K562 (cell line): Measurements from ENCODE around the gene ZNF687. TPM values are rescaled to one million over a fixed set of nuclear protein-coding genes. Genes with fewer than 3 reads are reported as not detected.

Experiments used
- ARID2 ChIP-seq: fragments of 450-650 bp; IDR thresholded peaks from 2 replicates; pipeline ENCODE4 v1.6.1; 2017; ENCODE audit warnings: antibody characterized with exemption, mild to moderate bottlenecking
- CXXC5 ChIP-seq: fragments of 250-450 bp; sonication (Bioruptor Pico); IDR thresholded peaks from 2 replicates; pipeline ENCODE4 v1.8.0; 2022; ENCODE audit warnings: inconsistent platforms, mild to moderate bottlenecking, moderate library complexity
- ETV5 ChIP-seq: sonication (generic); formaldehyde crosslinking; IDR thresholded peaks from 2 replicates; pipeline ENCODE4 v1.4.0; 2020; ENCODE audit warnings: low read depth, mild to moderate bottlenecking, missing genetic modification reagents
- HMG20A ChIP-seq: fragments of 450-650 bp; formaldehyde crosslinking; conservative IDR thresholded peaks from 2 replicates; pipeline ENCODE4 v1.4.0; 2020; ENCODE audit warnings: mild to moderate bottlenecking, mixed read lengths
- L3MBTL2 ChIP-seq: fragments of 450-650 bp; IDR thresholded peaks from 2 replicates; pipeline ENCODE4 v1.6.1; 2016; ENCODE audit warnings: mild to moderate bottlenecking, moderate library complexity
- MAFF ChIP-seq: IDR thresholded peaks from 2 replicates; pipeline ENCODE4 v1.6.1; 2012; ENCODE audit warnings: low read length, improper control_type of control experiment
- MYC ChIP-seq, 2 experiments: fragments of 250-450 bp in 1 of 2; sonication (Bioruptor Pico) in 1 of 2; IDR thresholded peaks; 2 replicates each; pipeline versions ENCODE4 v1.5.1 to v1.6.1; 2012 to 2021; ENCODE audit warnings: low read depth in 2 of 2, borderline replicate concordance in 1 of 2, improper control_type of control experiment in 1 of 2, low read length in 1 of 2, mild to moderate bottlenecking in 1 of 2, moderate library complexity in 1 of 2
- NFXL1 ChIP-seq: fragments of 450-650 bp; formaldehyde crosslinking; IDR thresholded peaks from 2 replicates; pipeline ENCODE4 v1.4.0; 2021; ENCODE audit warnings: mild to moderate bottlenecking
- NR2F6 ChIP-seq: fragments of 450-650 bp; formaldehyde crosslinking; IDR thresholded peaks from 2 replicates; pipeline ENCODE4 v1.4.0; 2020; ENCODE audit warnings: mild to moderate bottlenecking
- NR4A1 ChIP-seq, 2 experiments: fragments of 250-450 bp in 1 of 2; fragments of 450-650 bp in 1 of 2; sonication (Bioruptor Pico) in 1 of 2; IDR thresholded peaks; 2 replicates each; pipeline versions ENCODE4 v1.4.0 to v1.6.1; 2016 to 2020; ENCODE audit warnings: mild to moderate bottlenecking in 2 of 2, missing compliant biosample characterization in 1 of 2, missing genetic modification characterization in 1 of 2, moderate library complexity in 1 of 2
- TFAM ChIP-seq: fragments of 250-450 bp; sonication (Bioruptor Pico); conservative IDR thresholded peaks from 2 replicates; pipeline ENCODE4 v1.5.0; 2021; ENCODE audit warnings: mild to moderate bottlenecking, moderate library complexity
- ZBTB1 ChIP-seq: sonication (generic); formaldehyde crosslinking; IDR thresholded peaks from 2 replicates; pipeline ENCODE4 v1.8.1; 2023; ENCODE audit warnings: missing genetic modification reagents, low read depth, mild to moderate bottlenecking, borderline replicate concordance
- polyA plus RNA-seq, 8 experiments: library from polyadenylated mRNA; depleted of rRNA in 4 of 8; stranded (reverse) in 5 of 8; unstranded in 3 of 8; fragments of >200 nt; fragmentation: Nextera tagmentation in 2 of 8; fragmentation: Illumina TruSeq in 1 of 8; extraction: Ambion mirVana in 2 of 8; extraction: Trizol in 1 of 8; gene quantifications; 2 replicates each; pipeline versions ENCODE4 v1.2.1 to v1.2.3, GENCODE V29; 2011 to 2014; ENCODE audit warnings: inconsistent platforms in 1 of 8, missing spikeins in 1 of 8
- total RNA-seq, 7 experiments: library from RNA; depleted of rRNA in 6 of 7; stranded (reverse); fragments of >200 nt in 6 of 7; fragmentation: Illumina TruSeq in 2 of 7; extraction: Trizol in 2 of 7; gene quantifications; 2 replicates each; pipeline versions ENCODE4 v1.2.1 to v1.2.3, GENCODE V29; 2011 to 2021; ENCODE audit warnings: low replicate concordance in 1 of 7
- TF ChIP-seq, protein P1 (sequence below), 2 experiments: fragments of 450-650 bp in 1 of 2; sonication (generic) in 1 of 2; formaldehyde crosslinking in 1 of 2; IDR thresholded peaks; 2 replicates each; pipeline versions ENCODE4 v1.7.1 to v1.9.0; 2016 to 2022; ENCODE audit warnings: inconsistent platforms in 1 of 2, mild to moderate bottlenecking in 1 of 2, missing genetic modification reagents in 1 of 2

Gene ZNF687
- total and polyA plus RNA-seq, 9 of the 15 experiments (the other 6 are each of a cell fraction or from before 2014, with no cell fraction given), result 0.13 to 26.4 (median 10.6) TPM

DNA sequence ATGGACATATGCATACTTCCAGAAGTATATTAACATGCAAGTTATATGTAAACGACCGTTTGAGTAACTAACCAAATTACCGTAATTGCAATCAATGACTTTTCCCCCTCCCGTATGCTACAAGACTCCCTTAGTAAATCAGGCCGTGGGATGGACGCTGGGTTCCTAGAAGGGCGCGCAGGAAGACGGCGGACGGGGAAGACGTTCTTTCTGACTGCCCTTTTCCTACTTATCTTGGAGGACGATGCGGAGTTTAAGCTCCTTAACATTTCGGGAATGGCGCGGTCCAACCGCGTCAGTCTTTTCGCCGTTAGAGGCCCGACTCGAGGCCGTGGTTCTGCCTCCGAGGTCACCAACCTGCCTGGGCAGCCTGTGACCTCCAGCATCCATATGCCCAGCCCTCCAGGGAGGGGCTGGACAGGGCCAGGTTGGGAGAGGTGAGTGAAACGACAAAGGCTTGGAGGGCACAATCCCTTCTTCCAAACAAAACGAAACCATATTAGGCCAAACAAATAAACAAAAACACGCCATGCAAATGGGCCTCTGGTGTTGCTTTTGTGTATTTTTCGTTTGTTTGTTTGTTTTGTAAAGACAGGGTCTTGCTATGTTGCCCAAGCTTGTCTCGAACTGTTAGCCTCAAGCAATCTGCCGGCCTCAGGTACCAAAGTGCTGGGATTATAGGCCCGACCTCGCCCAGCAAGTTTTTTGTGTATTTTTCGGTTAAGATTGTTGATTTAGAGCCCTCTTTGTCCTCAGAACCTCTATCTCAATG is 46.0 kb downstream of the ZNF687 start (continued):
- TF ChIP-seq, protein P1, sequence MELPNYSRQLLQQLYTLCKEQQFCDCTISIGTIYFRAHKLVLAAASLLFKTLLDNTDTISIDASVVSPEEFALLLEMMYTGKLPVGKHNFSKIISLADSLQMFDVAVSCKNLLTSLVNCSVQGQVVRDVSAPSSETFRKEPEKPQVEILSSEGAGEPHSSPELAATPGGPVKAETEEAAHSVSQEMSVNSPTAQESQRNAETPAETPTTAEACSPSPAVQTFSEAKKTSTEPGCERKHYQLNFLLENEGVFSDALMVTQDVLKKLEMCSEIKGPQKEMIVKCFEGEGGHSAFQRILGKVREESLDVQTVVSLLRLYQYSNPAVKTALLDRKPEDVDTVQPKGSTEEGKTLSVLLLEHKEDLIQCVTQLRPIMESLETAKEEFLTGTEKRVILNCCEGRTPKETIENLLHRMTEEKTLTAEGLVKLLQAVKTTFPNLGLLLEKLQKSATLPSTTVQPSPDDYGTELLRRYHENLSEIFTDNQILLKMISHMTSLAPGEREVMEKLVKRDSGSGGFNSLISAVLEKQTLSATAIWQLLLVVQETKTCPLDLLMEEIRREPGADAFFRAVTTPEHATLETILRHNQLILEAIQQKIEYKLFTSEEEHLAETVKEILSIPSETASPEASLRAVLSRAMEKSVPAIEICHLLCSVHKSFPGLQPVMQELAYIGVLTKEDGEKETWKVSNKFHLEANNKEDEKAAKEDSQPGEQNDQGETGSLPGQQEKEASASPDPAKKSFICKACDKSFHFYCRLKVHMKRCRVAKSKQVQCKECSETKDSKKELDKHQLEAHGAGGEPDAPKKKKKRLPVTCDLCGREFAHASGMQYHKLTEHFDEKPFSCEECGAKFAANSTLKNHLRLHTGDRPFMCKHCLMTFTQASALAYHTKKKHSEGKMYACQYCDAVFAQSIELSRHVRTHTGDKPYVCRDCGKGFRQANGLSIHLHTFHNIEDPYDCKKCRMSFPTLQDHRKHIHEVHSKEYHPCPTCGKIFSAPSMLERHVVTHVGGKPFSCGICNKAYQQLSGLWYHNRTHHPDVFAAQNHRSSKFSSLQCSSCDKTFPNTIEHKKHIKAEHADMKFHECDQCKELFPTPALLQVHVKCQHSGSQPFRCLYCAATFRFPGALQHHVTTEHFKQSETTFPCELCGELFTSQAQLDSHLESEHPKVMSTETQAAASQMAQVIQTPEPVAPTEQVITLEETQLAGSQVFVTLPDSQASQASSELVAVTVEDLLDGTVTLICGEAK (IDR thresholded peaks at IDR 0.05), result 0 out of 2 replicates have a peak, but pooled peaks have one; percentile 18
- TF ChIP-seq, protein P1 (CRISPR knock-in tag; IDR thresholded peaks at IDR 0.05), result no peak
- TF ChIP-seq MYC (IDR thresholded peaks at IDR 0.05; ENCODE audit: low read depth, low read length), result peak; percentile 23; the same call in 1 of the 2 replicates
- no peak for TF ChIP-seq MYC (CRISPR knock-in tag; IDR thresholded peaks at IDR 0.05; ENCODE audit: borderline replicate concordance, low read depth)
- peak; percentile 50 for TF ChIP-seq L3MBTL2
- TF ChIP-seq ARID2, result 0 out of 2 replicates have a peak, but pooled peaks have one; percentile 41
- peak; percentile 70 for TF ChIP-seq CXXC5
- TF ChIP-seq ZBTB1 (CRISPR knock-in tag), result peak; percentile 57
- 0 out of 2 replicates have a peak, but pooled peaks have one; percentile 25 for TF ChIP-seq ETV5 (CRISPR knock-in tag)
- TF ChIP-seq NR2F6 (CRISPR knock-in tag), result no peak
- no peak for TF ChIP-seq HMG20A (CRISPR knock-in tag)
- no peak for TF ChIP-seq TFAM (CRISPR knock-in tag)
- 0 out of 2 replicates have a peak, but pooled peaks have one; percentile 0 for TF ChIP-seq MAFF
- no peak for TF ChIP-seq NR4A1 (CRISPR knock-in tag; IDR thresholded peaks at IDR 0.05)
- peak; percentile 75; the same call in 1 of the 2 replicates for TF ChIP-seq NR4A1 (tag; IDR thresholded peaks at IDR 0.05)
- no peak for TF ChIP-seq NFXL1 (CRISPR knock-in tag)
